Hematopoietic multipotent progenitor cell treated with erythropoietin and hydrocortisone succinate and interleukin-3 and kit ligand, for 4 days (in vitro differentiated cells): ENCODE data around the gene ADORA2B.
"Not testable (repeated sequence)": the region's sequence is repeated elsewhere in the genome, so short reads cannot be mapped to it uniquely, and the experiment has no call there.

ENCODE experiments used
- DNase-seq: peaks from one replicate; pipeline ENCODE4 v3.0.0-alpha.2; 2015

Gene ADORA2B

GRCh38 chr17:15957206-15957605, 12.3 kb downstream of the ADORA2B start:
- peak; percentile 84 for DNase-seq

- no peak for DNase-seq
Measured at GRCh38 chr17:15957608-15958307, 12.8 kb downstream of the ADORA2B start.

GRCh38 chr17:15958484-15958854, 13.5 kb downstream of the ADORA2B start:
- DNase-seq = no peak

- no peak for DNase-seq
Measured at GRCh38 chr17:15963670-15964110, 18.8 kb downstream of the ADORA2B start.

- no peak for DNase-seq
Measured at GRCh38 chr17:15965528-15965927, 20.6 kb downstream of the ADORA2B start.

- peak; percentile 69 for DNase-seq
Measured at GRCh38 chr17:15966183-15966878, 21.4 kb downstream of the ADORA2B start.

GRCh38 chr17:15966879-15967248, 21.9 kb downstream of the ADORA2B start:
- DNase-seq = peak; percentile 81

- DNase-seq = no peak
Measured at GRCh38 chr17:15967706-15968399, 22.9 kb downstream of the ADORA2B start.

GRCh38 chr17:15969463-15969862, 24.5 kb downstream of the ADORA2B start:
- no peak for DNase-seq

GRCh38 chr17:15970500-15970899, 25.6 kb downstream of the ADORA2B start:
- DNase-seq = no peak

- peak; percentile 69 for DNase-seq
Measured at GRCh38 chr17:15971098-15971678, 26.3 kb downstream of the ADORA2B start.

GRCh38 chr17:15971882-15972281, 27.0 kb downstream of the ADORA2B start:
- no peak for DNase-seq

- no peak for DNase-seq
Measured at GRCh38 chr17:15972497-15972951, 27.6 kb downstream of the ADORA2B start.

- DNase-seq = no peak
Measured at GRCh38 chr17:15973016-15973415, 28.1 kb downstream of the ADORA2B start.

GRCh38 chr17:15973834-15974233, 28.9 kb downstream of the ADORA2B start:
- no peak for DNase-seq

- DNase-seq = no peak
Measured at GRCh38 chr17:15977894-15978293, 33.0 kb downstream of the ADORA2B start.

- no peak for DNase-seq
Measured at GRCh38 chr17:15978606-15979005, 33.7 kb downstream of the ADORA2B start.

- DNase-seq = not testable (repeated sequence)
Measured at GRCh38 chr17:15979013-15979412, 34.1 kb downstream of the ADORA2B start.

GRCh38 chr17:15981208-15981607, 36.3 kb downstream of the ADORA2B start:
- DNase-seq = peak; percentile 60

- DNase-seq = peak; percentile 74
Measured at GRCh38 chr17:15981646-15982580, 37.0 kb downstream of the ADORA2B start.

- DNase-seq = no peak
Measured at GRCh38 chr17:15996322-15996721, 51.4 kb downstream of the ADORA2B start.

GRCh38 chr17:15998031-15998562, 53.2 kb downstream of the ADORA2B start:
- no peak for DNase-seq
